Suprapubic skin (tissue), 4 donors: Measurements from ENCODE around the gene CDC7.

Experiments
- CTCF ChIP-seq, 2 donors: fragments of 200-600 bp in 1 of 2; fragments of 450-650 bp in 1 of 2; sonication (generic) in 1 of 2; IDR thresholded peaks; one replicate each; pipeline ENCODE4 v1.5.1; 2016 to 2019; ENCODE audit warnings: antibody characterized with exemption in 2 of 2, mild to moderate bottlenecking in 1 of 2, moderate library complexity in 1 of 2
- EP300 ChIP-seq: sonication (generic); formaldehyde crosslinking; IDR thresholded peaks from one replicate; pipeline ENCODE4 v1.6.1; 2017; ENCODE audit warnings: antibody characterized with exemption
- POLR2A ChIP-seq, 2 donors: fragments of 450-650 bp; IDR thresholded peaks; one replicate each; pipeline ENCODE4 v1.6.1; 2017; ENCODE audit warnings: antibody characterized with exemption in 2 of 2, mild to moderate bottlenecking in 2 of 2, moderate library complexity in 2 of 2
- POLR2AphosphoS5 ChIP-seq, 3 donors: sonication (generic); formaldehyde crosslinking; IDR thresholded peaks; one replicate each; pipeline ENCODE4 v1.6.1; 2017; ENCODE audit warnings: antibody characterized with exemption in 3 of 3

DNA sequence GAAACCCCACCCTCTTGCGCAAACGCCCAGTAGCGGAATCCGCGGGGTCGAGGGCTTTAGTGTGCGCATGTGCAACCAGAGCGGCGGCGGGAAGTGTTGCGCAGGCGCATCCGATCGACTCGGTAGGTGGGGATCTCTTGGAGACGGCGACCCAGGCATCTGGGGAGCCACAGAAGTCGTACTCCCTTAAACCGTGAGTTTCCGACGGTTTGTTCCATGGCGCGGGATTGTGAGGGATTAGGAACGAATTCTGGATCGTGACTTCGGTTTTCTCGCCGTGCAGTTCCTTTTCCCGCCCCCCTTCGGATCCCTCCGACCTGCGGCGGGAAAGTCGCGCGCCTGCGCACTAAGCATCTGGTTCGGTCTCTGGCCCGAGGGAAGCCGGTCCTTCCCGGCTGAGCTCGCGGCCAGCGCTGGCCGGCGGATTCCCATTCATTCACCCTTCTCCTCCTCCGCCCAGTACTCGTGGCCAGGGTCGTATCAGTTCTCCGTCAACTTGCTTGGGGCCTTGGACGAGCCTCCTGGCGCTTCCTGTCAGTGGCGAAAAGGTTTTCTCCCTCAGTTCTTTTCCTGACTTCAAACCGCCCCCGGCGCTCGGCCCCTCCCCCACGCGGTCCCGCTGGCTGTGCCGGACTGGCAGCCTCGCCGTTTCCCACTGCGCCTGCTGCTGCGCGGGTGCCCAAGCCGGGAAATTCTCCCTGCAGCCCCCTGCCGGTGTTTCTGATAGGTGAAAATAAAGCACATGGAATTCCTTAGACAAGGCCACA, at the start of gene CDC7:
- TF ChIP-seq CTCF (IDR thresholded peaks at IDR 0.05) (peak in 1 of 2 donors; percentile 29), POLR2A (IDR thresholded peaks at IDR 0.05) (peak in 1 of 2 donors; percentile 11), EP300 (no peak), POLR2AphosphoS5 (IDR thresholded peaks at IDR 0.05) (peak in 2 of 3 donors; percentile 64 to 77)
